AG04450 (cell line): ENCODE measurements around the gene TRAPPC1. TPM values are rescaled to one million over a fixed set of nuclear protein-coding genes. Genes with fewer than 3 reads are reported as not detected.

ENCODE experiments used
- CTCF ChIA-PET: fragments of 300-600, 350-600 bp; formaldehyde crosslinking; extraction: SDS; loops from one replicate; lab custom pipeline; 2022; ENCODE audit warnings: antibody characterized with exemption, inconsistent platforms; lab: Charles Lee
- POLR2A ChIA-PET: fragments of 350-600 bp; formaldehyde crosslinking; extraction: SDS; loops from one replicate; lab custom pipeline; 2021; ENCODE audit warnings: antibody characterized with exemption, inconsistent platforms; lab: Yijun Ruan, JAX
- DNase-seq: peaks from one replicate; pipeline ENCODE4 v3.0.0-alpha.2; 2011; ENCODE audit warnings: low read depth, low spot score
- H3K27ac ChIP-seq: one replicate; pipeline ENCODE4 v1.5.1; 2012; ENCODE audit warnings: low read depth, low read length, control low read depth
- H3K27me3 ChIP-seq: one replicate; pipeline ENCODE4 v1.6.0; 2012; ENCODE audit warnings: low read length; ENCODE audit not compliant: control insufficient read depth, insufficient read depth
- H3K4me3 ChIP-seq: 2 replicates; pipeline ENCODE4 v1.5.1; 2011; ENCODE audit warnings: mild to moderate bottlenecking, low read depth, low read length, control low read depth
- H3K9me3 ChIP-seq: 2 replicates; pipeline ENCODE4 v1.5.1; 2012; ENCODE audit warnings: low read length; ENCODE audit not compliant: control insufficient read depth, insufficient read depth
- polyA plus RNA-seq: library from polyadenylated mRNA; depleted of rRNA; stranded (reverse); fragments of >200 nt; gene quantifications from 2 replicates; pipeline ENCODE4 v1.2.3, GENCODE V29; 2011
- TF ChIP-seq, protein P1 (sequence below): IDR thresholded peaks from 2 replicates; pipeline ENCODE4 v1.5.1; 2011; ENCODE audit warnings: low read depth, low read length, control low read depth, inconsistent platforms

The TRAPPC1 gene
- polyA plus RNA-seq, 1 experiment = 202 TPM

- H3K27ac ChIP-seq = peak overlapping the region; percentile 94
- ChIA-PET CTCF (no interaction called here), POLR2A (interaction anchor here (0.7 to 1.7 kb wide), 2 partner anchors 28 to 842 kb away, joined by 3 to 4 read pairs; partner anchors contain the start of gene NAA38)
- no peak for DNase-seq
- no peaks in the 10 kb centered on the region; the same call in 1 of the 2 replicates for H3K9me3 ChIP-seq
- TF ChIP-seq, protein P1, sequence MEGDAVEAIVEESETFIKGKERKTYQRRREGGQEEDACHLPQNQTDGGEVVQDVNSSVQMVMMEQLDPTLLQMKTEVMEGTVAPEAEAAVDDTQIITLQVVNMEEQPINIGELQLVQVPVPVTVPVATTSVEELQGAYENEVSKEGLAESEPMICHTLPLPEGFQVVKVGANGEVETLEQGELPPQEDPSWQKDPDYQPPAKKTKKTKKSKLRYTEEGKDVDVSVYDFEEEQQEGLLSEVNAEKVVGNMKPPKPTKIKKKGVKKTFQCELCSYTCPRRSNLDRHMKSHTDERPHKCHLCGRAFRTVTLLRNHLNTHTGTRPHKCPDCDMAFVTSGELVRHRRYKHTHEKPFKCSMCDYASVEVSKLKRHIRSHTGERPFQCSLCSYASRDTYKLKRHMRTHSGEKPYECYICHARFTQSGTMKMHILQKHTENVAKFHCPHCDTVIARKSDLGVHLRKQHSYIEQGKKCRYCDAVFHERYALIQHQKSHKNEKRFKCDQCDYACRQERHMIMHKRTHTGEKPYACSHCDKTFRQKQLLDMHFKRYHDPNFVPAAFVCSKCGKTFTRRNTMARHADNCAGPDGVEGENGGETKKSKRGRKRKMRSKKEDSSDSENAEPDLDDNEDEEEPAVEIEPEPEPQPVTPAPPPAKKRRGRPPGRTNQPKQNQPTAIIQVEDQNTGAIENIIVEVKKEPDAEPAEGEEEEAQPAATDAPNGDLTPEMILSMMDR = no peak
- H3K27me3 ChIP-seq = no peaks in the 10 kb centered on the region
- H3K4me3 ChIP-seq = peak overlapping the region; percentile 79
Measured at GRCh38 chr17:7884581-7885366, 47.0 kb downstream of the TRAPPC1 start.

GRCh38 chr17:7883781-7884386, 47.9 kb downstream of the TRAPPC1 start:
- H3K4me3 ChIP-seq = peak overlapping the region; percentile 72
- DNase-seq = no peak
- POLR2A ChIA-PET = interaction anchor here (0.7 to 1.1 kb wide), 2 partner anchors 11 to 49 kb away, joined by 3 to 4 read pairs; no protein-coding TSS in a partner anchor
- no peaks in the 10 kb centered on the region for H3K27me3 ChIP-seq
- TF ChIP-seq, protein P1 = no peak
- H3K9me3 ChIP-seq = no peaks in the 10 kb centered on the region; the same call in 1 of the 2 replicates
- CTCF ChIA-PET = interaction anchor here (1.1 to 1.2 kb wide), 2 partner anchors 14 to 157 kb away, joined by 3 read pairs; no protein-coding TSS in a partner anchor
- H3K27ac ChIP-seq = no peak overlapping the region

DNA sequence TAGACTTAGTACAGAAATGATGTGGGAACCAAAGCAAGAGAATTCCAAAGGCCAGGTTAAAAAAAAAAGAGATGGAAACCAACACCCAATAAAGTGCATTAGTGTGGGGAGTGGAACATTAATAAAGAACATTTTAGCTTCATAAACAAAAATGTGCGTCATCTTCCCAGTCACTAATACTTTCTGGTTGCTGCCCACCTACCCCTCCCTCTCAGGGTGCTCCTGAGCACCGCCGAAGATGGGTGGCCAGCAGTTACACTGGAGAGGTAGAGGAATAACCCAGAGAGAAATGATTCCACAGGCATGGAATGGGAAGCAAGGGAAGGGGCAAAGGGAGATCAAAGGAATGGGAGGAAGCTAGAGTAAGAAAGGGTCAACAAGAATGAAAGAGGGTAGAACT, 49.1 kb downstream of the TRAPPC1 start:
- Histone ChIP-seq H3K4me3 (no peak overlapping the region), H3K27me3 (no peaks in the 10 kb centered on the region), H3K9me3 (no peaks in the 10 kb centered on the region; the same call in 1 of the 2 replicates), H3K27ac (no peak overlapping the region)
- DNase-seq = no peak
- CTCF ChIA-PET = interaction anchor here (1.2 kb wide), 2 partner anchors 15 to 107 kb away, joined by 3 to 4 read pairs; no protein-coding TSS in a partner anchor
- POLR2A ChIA-PET = interaction anchor here (1.1 kb wide), 1 partner anchor 50 kb away, joined by 3 read pairs; no protein-coding TSS in a partner anchor
- TF ChIP-seq, protein P1 = no peak

- CTCF ChIA-PET = interaction anchor here (1.2 kb wide), 1 partner anchor 108 kb away, joined by 4 read pairs; no protein-coding TSS in a partner anchor
- no peak overlapping the region for H3K4me3 ChIP-seq
- H3K27ac ChIP-seq = no peak overlapping the region
- H3K27me3 ChIP-seq = no peaks in the 10 kb centered on the region
- POLR2A ChIA-PET = no interaction called here
- TF ChIP-seq, protein P1 = no peak
- H3K9me3 ChIP-seq = no peaks in the 10 kb centered on the region; the same call in 1 of the 2 replicates
- no peak for DNase-seq
Measured at GRCh38 chr17:7882068-7882467, 49.7 kb downstream of the TRAPPC1 start.
